Activated naive CD4-positive, alpha-beta T cell (primary cell): ENCODE data around the gene HAS3.
"Not testable (repeated sequence)": the region's sequence is repeated elsewhere in the genome, so short reads cannot be mapped to it uniquely, and the experiment has no call there.

Source experiments
- DNase-seq, 4 experiments: peaks; one replicate each; lab custom pipeline; 2025; lab: John Stamatoyannopoulos, UW

Gene HAS3

GRCh38 chr16:69149621-69150020, 44.2 kb downstream of the HAS3 start:
- DNase-seq = not testable (repeated sequence)

DNA sequence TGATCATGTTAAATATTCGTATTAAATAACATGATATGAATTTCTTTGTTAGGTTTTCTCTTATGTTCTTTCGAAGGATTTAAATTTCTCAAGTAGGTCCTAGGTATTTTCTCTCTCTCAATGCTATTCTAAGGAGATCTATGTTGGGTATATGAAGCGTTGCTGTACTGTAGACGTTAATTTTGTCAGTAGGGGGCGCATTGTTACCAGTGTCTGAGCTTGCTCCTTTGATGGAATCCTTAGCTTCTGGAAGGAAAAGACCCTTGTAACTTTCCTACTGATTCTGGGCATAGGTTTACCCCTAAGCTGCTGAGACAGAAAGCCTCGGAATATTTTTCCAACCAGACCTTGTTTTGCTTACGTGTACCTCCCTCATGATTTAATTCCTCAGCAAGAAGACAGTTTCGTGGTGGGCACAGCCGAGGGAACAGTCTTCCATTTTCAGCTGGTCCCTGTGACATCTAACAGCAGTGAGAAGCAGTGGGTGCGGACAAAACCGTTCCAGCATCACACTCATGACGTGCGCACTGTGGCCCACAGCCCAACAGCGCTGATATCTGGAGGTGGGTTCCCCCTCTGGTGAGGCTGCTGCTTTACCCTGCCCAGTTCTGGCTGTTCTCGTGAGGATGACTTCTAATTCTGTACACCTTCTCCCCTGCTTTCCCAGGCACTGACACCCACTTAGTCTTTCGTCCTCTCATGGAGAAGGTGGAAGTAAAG, 44.9 kb downstream of the HAS3 start:
- no peak for DNase-seq

DNA sequence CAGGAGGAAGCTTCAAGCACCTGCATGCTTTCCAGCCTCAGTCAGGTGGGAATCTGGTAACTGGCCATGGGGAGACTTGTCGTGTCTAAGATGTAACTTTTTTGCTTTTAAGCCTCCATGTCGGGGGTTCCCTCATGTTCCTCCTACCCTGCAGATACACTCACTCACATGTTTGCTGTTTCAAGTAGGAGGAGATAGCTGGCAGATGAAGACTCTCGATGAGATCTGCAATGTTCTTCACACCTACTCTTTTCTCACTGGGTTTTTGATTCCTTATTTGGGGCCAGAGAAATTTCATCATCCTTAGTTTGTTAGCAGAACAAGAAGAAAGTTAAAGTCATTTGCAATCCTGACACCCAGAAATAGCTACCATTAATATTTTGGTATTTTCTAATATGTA, 51.7 kb downstream of the HAS3 start:
- no peak for DNase-seq

DNA sequence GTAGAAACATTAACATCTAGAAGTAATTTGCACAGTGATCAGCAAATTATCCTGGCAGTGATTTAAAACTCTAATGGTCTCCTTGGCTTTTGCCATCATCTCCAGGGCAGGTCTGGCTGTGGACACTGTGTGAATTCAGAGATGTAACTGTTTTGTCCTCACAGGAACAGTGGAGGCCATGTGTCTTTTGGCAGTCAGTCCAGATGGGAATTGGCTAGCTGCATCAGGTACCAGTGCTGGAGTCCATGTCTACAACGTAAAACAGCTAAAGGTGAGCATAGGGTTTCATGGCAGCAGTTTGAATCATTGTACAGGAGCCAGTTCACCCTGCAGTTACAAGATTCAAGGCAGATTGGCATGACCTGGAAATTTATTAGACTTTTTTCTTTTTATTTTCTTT, 54.7 kb downstream of the HAS3 start:
- DNase-seq = no peak

DNA sequence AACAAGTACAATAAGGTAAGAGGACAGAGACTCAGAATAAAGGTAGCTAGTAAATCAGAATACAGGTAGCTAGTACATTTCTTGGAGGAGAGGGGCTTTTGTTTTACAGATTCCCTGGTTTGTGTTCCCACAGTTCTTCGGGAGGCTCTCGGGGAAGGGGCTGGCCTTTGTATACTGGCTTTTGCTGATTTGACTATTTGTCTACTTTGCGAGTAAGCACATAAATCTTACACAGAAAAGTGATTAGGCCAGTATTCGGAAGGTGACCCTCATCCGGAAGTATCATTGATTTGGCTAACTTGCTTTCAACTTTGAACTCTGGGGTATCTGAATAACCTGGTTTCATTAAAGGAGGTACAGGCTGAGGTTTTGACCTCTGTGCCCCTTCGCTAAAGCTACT, 60.1 kb downstream of the HAS3 start:
- no peak for DNase-seq

DNA sequence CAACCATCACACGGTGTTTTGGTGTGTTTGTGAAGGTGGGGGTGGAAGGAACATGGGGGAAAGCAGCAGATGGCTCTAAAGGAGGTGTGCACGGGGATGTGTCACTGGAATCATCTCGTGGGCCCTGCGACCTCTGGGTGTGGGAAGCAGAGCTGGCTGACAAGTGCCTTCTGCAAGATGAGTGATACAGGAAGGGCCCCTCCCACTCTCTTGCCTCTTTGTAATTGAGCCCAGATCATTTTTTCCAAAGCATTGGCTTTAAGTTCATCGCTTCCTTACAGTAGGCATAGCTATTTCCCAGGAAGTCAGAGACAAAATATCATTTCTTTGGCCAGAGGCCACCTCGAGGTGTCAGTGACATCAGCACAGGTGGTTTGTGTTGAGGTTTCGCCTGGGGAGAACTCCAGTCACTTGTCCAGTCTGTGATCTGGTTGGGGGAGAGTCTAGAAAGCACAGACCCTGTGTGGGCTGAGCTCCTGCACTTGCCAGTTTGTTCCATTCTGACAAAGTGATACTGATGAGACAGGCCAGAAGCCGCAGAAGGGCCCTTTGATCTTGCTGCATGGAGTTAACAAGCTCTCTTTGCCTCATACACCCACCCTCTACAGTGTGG, 60.9 kb downstream of the HAS3 start:
- peak in 2 of 4 experiments; percentile 7 to 25 for DNase-seq

- DNase-seq = no peak
Measured at GRCh38 chr16:69166946-69167930, 61.8 kb downstream of the HAS3 start.
